B cell (primary cell): ENCODE measurements around the gene ASPG.

ENCODE experiments used
- CTCF ChIP-seq: fragments of 200-600 bp; IDR thresholded peaks from one replicate; pipeline ENCODE4 v1.8.0; 2022; ENCODE audit warnings: antibody characterized with exemption, mild to moderate bottlenecking
- EZH2 ChIP-seq: IDR thresholded peaks from 2 replicates; pipeline ENCODE4 v1.6.1; 2012; ENCODE audit warnings: borderline replicate concordance, low read depth, mild to moderate bottlenecking, moderate library complexity, low read length; ENCODE audit not compliant: insufficient read depth, poor library complexity, severe bottlenecking

GRCh38 chr14:104106471-104106991, 21.0 kb downstream of the ASPG start:
- TF ChIP-seq CTCF (no peak), EZH2 (no peak)
